ENCODE measurements around the gene MBP.
A peak's percentile ranks its signal among the peaks of the same experiment; 100 is the strongest.

The MBP gene

GRCh38 chr18:76982841-76983583 lies 149.6 kb downstream of the MBP start:
- Mint-ChIP-seq H3K4me3 (peak overlapping the region; percentile 28), H3K27ac (no peak overlapping the region)

GRCh38 chr18:76982038-76982437 lies 150.5 kb downstream of the MBP start:
- H3K4me3 Mint-ChIP-seq: no peak overlapping the region
- TF ChIP-seq CTCF (IDR thresholded peaks at IDR 0.05): no peak
- no peak for DNase-seq
- H3K36me3 Mint-ChIP-seq (ENCODE audit: low read depth): no peaks in the 10 kb centered on the region
- no peak overlapping the region for H3K27ac Mint-ChIP-seq
- no peaks in the 10 kb centered on the region for H3K9me3 Mint-ChIP-seq
- peaks cover 56% of the 10 kb centered on the region for H3K4me1 Mint-ChIP-seq
- H3K27me3 Mint-ChIP-seq (ENCODE audit: low read depth, poor library complexity): peaks cover 16% of the 10 kb centered on the region

More at GRCh38 chr18:76982841-76983583, 149.6 kb downstream of the MBP start:
- peak; percentile 95 for TF ChIP-seq CTCF (IDR thresholded peaks at IDR 0.05)
- Mint-ChIP-seq H3K9me3 (no peaks in the 10 kb centered on the region), H3K4me1 (peaks cover 53% of the 10 kb centered on the region), H3K36me3 (ENCODE audit: low read depth) (no peaks in the 10 kb centered on the region), H3K27me3 (ENCODE audit: low read depth, poor library complexity) (peaks cover 20% of the 10 kb centered on the region)
- peak; percentile 93 for DNase-seq

- TF ChIP-seq CTCF (IDR thresholded peaks at IDR 0.05): no peak
- Mint-ChIP-seq H3K27me3 (ENCODE audit: low read depth, poor library complexity) (peaks cover 12% of the 10 kb centered on the region), H3K4me3 (no peak overlapping the region), H3K27ac (no peak overlapping the region), H3K4me1 (peaks cover 55% of the 10 kb centered on the region), H3K36me3 (ENCODE audit: low read depth) (no peaks in the 10 kb centered on the region), H3K9me3 (no peaks in the 10 kb centered on the region)
- DNase-seq: no peak
Measured at GRCh38 chr18:76981396-76981968, 151.1 kb downstream of the MBP start.

GRCh38 chr18:76980663-76981395 lies 151.8 kb downstream of the MBP start:
- Mint-ChIP-seq H3K4me3 (no peak overlapping the region), H3K36me3 (ENCODE audit: low read depth) (no peaks in the 10 kb centered on the region), H3K27me3 (ENCODE audit: low read depth, poor library complexity) (peaks cover 12% of the 10 kb centered on the region), H3K9me3 (no peaks in the 10 kb centered on the region), H3K27ac (no peak overlapping the region), H3K4me1 (peaks cover 56% of the 10 kb centered on the region)
- no peak for DNase-seq
- no peak for TF ChIP-seq CTCF (IDR thresholded peaks at IDR 0.05)

GRCh38 chr18:76979906-76980305 lies 152.7 kb downstream of the MBP start:
- H3K27me3 Mint-ChIP-seq (ENCODE audit: low read depth, poor library complexity): peaks cover 12% of the 10 kb centered on the region
- H3K27ac Mint-ChIP-seq: no peak overlapping the region
- H3K9me3 Mint-ChIP-seq: no peaks in the 10 kb centered on the region
- TF ChIP-seq CTCF (IDR thresholded peaks at IDR 0.05): no peak
- H3K4me3 Mint-ChIP-seq: no peak overlapping the region
- no peaks in the 10 kb centered on the region for H3K36me3 Mint-ChIP-seq (ENCODE audit: low read depth)
- no peak for DNase-seq
- peaks cover 60% of the 10 kb centered on the region for H3K4me1 Mint-ChIP-seq
